ENCODE data around the gene FAM229B.

The FAM229B gene

GRCh38 chr6:112087136-112087911 lies at the start of gene FAM229B, which contains the start of gene TUBE1:
FAM229B (plus strand) TSS chr6:112087591; CDS start chr6:112099284, 11,693 bp downstream.
TUBE1 (minus strand) TSS chr6:112087482; CDS start chr6:112087434, 48 bp downstream.
- Histone ChIP-seq H3K36me3 (ENCODE audit: insufficient read depth, low read length) (peaks cover 21% of the 10 kb centered on the region), H3K9me3 (ENCODE audit: insufficient read depth, low read length, severe bottlenecking) (no peaks in the 10 kb centered on the region), H3K4me1 (ENCODE audit: insufficient read depth, low read length) (peaks cover 32% of the 10 kb centered on the region), H3K4me3 (ENCODE audit: low read depth in 1 of 2, low read length in 2 of 2) (peak within 1 kb of the TSS; percentile 75 to 81), H3K9ac (ENCODE audit: low read depth, low read length) (peak within 1 kb of the TSS; percentile 73), H3K4me2 (ENCODE audit: insufficient read depth, low read length) (peak within 1 kb of the TSS; percentile 74), H3K79me2 (ENCODE audit: insufficient read depth, low read length) (peaks cover 6% of the 10 kb centered on the region), H2AFZ (ENCODE audit: low read depth, low read length) (peak within 1 kb of the TSS; percentile 87), H4K20me1 (ENCODE audit: insufficient read depth, low read length) (no peaks in the 10 kb centered on the region), H3K27ac (ENCODE audit: low read length) (peak within 1 kb of the TSS; percentile 72), H3K27me3 (ENCODE audit: insufficient read depth, low read length, poor library complexity) (no peaks in the 10 kb centered on the region)
- DNase-seq = peak; percentile 93
- peak; percentile 92 for ATAC-seq (ENCODE audit: insufficient read depth, low read depth)
- TF ChIP-seq EZH2 (IDR thresholded peaks at IDR 0.05; ENCODE audit: borderline replicate concordance, low read depth, low read length, severe bottlenecking) = no peak
- TF ChIP-seq, protein P1, sequence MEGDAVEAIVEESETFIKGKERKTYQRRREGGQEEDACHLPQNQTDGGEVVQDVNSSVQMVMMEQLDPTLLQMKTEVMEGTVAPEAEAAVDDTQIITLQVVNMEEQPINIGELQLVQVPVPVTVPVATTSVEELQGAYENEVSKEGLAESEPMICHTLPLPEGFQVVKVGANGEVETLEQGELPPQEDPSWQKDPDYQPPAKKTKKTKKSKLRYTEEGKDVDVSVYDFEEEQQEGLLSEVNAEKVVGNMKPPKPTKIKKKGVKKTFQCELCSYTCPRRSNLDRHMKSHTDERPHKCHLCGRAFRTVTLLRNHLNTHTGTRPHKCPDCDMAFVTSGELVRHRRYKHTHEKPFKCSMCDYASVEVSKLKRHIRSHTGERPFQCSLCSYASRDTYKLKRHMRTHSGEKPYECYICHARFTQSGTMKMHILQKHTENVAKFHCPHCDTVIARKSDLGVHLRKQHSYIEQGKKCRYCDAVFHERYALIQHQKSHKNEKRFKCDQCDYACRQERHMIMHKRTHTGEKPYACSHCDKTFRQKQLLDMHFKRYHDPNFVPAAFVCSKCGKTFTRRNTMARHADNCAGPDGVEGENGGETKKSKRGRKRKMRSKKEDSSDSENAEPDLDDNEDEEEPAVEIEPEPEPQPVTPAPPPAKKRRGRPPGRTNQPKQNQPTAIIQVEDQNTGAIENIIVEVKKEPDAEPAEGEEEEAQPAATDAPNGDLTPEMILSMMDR (IDR thresholded peaks at IDR 0.05; ENCODE audit: borderline replicate concordance, extremely low read depth, low read length, poor library complexity, severe bottlenecking) = peak; percentile 31

DNA sequence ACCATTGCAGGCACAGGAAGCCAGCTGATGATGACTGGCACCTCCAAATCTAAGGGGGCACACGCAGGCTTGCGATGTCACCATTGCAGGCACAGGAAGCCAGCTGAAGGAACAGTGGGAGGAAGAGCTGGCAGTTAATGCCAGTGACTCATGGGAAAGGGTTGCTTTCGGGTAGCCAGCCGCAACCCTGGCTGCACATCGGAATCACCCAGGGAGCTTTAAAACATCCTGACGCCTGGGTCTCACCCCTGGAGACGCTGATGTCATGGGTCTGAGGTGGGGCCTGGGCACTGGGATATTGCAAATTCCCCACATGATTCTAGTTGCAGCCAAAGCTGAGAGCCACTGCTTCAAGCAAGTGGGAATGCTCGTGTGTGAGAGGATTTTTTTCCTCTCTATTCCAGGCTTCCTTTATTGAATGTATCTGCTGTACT lies 49.6 kb upstream of the FAM229B start:
- no peaks in the 10 kb centered on the region for H3K79me2 ChIP-seq (ENCODE audit: insufficient read depth, low read length)
- peaks cover 8% of the 10 kb centered on the region for H3K4me1 ChIP-seq (ENCODE audit: insufficient read depth, low read length)
- no peaks in the 10 kb centered on the region for H3K9me3 ChIP-seq (ENCODE audit: insufficient read depth, low read length, severe bottlenecking)
- no peak overlapping the region for H3K4me3 ChIP-seq (ENCODE audit: low read depth in 1 of 2, low read length in 2 of 2)
- H2AFZ ChIP-seq (ENCODE audit: low read depth, low read length) = no peak overlapping the region
- H3K27me3 ChIP-seq (ENCODE audit: insufficient read depth, low read length, poor library complexity) = no peaks in the 10 kb centered on the region
- TF ChIP-seq, protein P1 (IDR thresholded peaks at IDR 0.05; ENCODE audit: borderline replicate concordance, extremely low read depth, low read length, poor library complexity, severe bottlenecking) = no peak
- ATAC-seq (ENCODE audit: insufficient read depth, low read depth) (no peak), DNase-seq (no peak)
- no peak overlapping the region for H3K27ac ChIP-seq (ENCODE audit: low read length)
- no peaks in the 10 kb centered on the region for H3K36me3 ChIP-seq (ENCODE audit: insufficient read depth, low read length)
- no peak overlapping the region for H3K9ac ChIP-seq (ENCODE audit: low read depth, low read length)
- H4K20me1 ChIP-seq (ENCODE audit: insufficient read depth, low read length) = no peaks in the 10 kb centered on the region
- no peak overlapping the region for H3K4me2 ChIP-seq (ENCODE audit: insufficient read depth, low read length)

DNA sequence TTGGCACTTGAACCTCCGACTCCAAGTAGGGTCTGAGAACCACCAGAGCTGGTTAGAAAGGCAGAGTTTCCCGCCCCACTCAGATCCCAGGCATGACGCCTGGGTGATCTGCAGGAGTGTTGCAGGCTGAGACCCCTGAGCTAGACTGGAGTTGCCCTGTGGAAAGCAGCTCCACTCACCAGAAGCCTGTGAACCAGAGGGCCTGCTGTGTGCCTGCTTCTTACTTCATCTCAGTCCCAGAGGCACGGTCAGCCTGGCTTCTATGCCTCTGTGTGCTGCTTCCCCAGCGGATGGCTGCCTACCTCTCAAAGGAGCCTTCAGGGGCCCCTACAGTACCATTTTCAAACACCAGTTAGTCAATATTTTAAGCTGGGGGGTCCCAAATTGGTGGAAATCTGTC lies 49.1 kb upstream of the FAM229B start:
- Histone ChIP-seq H3K4me1 (ENCODE audit: insufficient read depth, low read length) (peaks cover 10% of the 10 kb centered on the region), H3K9me3 (ENCODE audit: insufficient read depth, low read length, severe bottlenecking) (no peaks in the 10 kb centered on the region), H4K20me1 (ENCODE audit: insufficient read depth, low read length) (no peaks in the 10 kb centered on the region), H3K27me3 (ENCODE audit: insufficient read depth, low read length, poor library complexity) (no peaks in the 10 kb centered on the region), H3K36me3 (ENCODE audit: insufficient read depth, low read length) (no peaks in the 10 kb centered on the region), H3K27ac (ENCODE audit: low read length) (no peak overlapping the region), H2AFZ (ENCODE audit: low read depth, low read length) (no peak overlapping the region), H3K4me2 (ENCODE audit: insufficient read depth, low read length) (no peak overlapping the region), H3K9ac (ENCODE audit: low read depth, low read length) (no peak overlapping the region), H3K79me2 (ENCODE audit: insufficient read depth, low read length) (no peaks in the 10 kb centered on the region), H3K4me3 (ENCODE audit: low read depth in 1 of 2, low read length in 2 of 2) (no peak overlapping the region)
- DNase-seq (no peak), ATAC-seq (ENCODE audit: insufficient read depth, low read depth) (no peak)
- no peak for TF ChIP-seq EZH2 (IDR thresholded peaks at IDR 0.05; ENCODE audit: borderline replicate concordance, low read depth, low read length, severe bottlenecking)
- TF ChIP-seq, protein P1 (IDR thresholded peaks at IDR 0.05; ENCODE audit: borderline replicate concordance, extremely low read depth, low read length, poor library complexity, severe bottlenecking) = no peak

Measured in DND-41 (cell line).